Esophagus muscularis mucosa (tissue), 4 donors: Measurements from ENCODE around the gene TRABD2B.

Experiments
- CTCF ChIP-seq, 3 experiments: fragments of 200-600 bp in 2 of 3; fragments of 450-650 bp in 1 of 3; sonication (generic) in 2 of 3; IDR thresholded peaks; one replicate each; pipeline ENCODE4 v1.5.1; 2017 to 2019; ENCODE audit warnings: antibody characterized with exemption in 3 of 3, mild to moderate bottlenecking in 2 of 3, moderate library complexity in 1 of 3
- EP300 ChIP-seq: sonication (generic); formaldehyde crosslinking; IDR thresholded peaks from one replicate; pipeline ENCODE4 v1.6.1; 2017; ENCODE audit warnings: antibody characterized with exemption
- POLR2A ChIP-seq: fragments of 450-650 bp; IDR thresholded peaks from one replicate; pipeline ENCODE4 v1.6.1; 2017; ENCODE audit warnings: antibody characterized with exemption, moderate library complexity, mild to moderate bottlenecking, low read depth
- POLR2AphosphoS5 ChIP-seq, 2 donors: sonication (generic); formaldehyde crosslinking; IDR thresholded peaks; one replicate each; pipeline ENCODE4 v1.6.1; 2017; ENCODE audit warnings: antibody characterized with exemption in 2 of 2

- TF ChIP-seq CTCF (IDR thresholded peaks at IDR 0.05) (no peak), POLR2A (no peak), POLR2AphosphoS5 (IDR thresholded peaks at IDR 0.05) (no peak), EP300 (no peak)
These were observed 267.5 kb downstream of the TRABD2B start for GRCh38 chr1:47729685-47730084.
